H1 (cell line): Measurements from ENCODE around the gene BRD7. TPM values are rescaled to one million over a fixed set of nuclear protein-coding genes. Genes with fewer than 3 reads are reported as not detected.
A peak's percentile ranks its signal among the peaks of the same experiment; 100 is the strongest.

ENCODE experiments used
- CTCF ChIA-PET: fragments of 300-600 bp; sonication (Branson Sonifier 250); formaldehyde crosslinking; loops from one replicate; lab custom pipeline; 2021; ENCODE audit not compliant: partially characterized antibody; lab: Charles Lee
- POLR2A ChIA-PET: fragments of 300-600 bp; sonication (Branson Sonifier 250); formaldehyde crosslinking; loops from one replicate; lab custom pipeline; 2021; ENCODE audit warnings: inconsistent platforms; ENCODE audit not compliant: partially characterized antibody; lab: Charles Lee
- DNase-seq, 2 experiments: peaks; one replicate each; pipeline versions ENCODE4 v3.0.0 to v3.0.0-alpha.2; 2010 to 2022; ENCODE audit warnings: low spot score in 2 of 2, low read depth in 1 of 2, mixed read lengths in 1 of 2
- FAIRE-seq: peaks from 2 replicates; lab custom pipeline; 2011; peaks lifted over from hg19 to GRCh38; lab: Jason Lieb, UNC
- H2AFZ ChIP-seq: 2 replicates; pipeline ENCODE4 v1.8.1; 2012; ENCODE audit warnings: low read length, inconsistent platforms
- H2AK5ac ChIP-seq: 2 replicates; pipeline ENCODE4 v1.6.1; 2013; ENCODE audit warnings: low read depth, low read length
- H2BK120ac ChIP-seq: replicated peaks from 2 replicates; pipeline ENCODE3; 2013; ENCODE audit warnings: low read depth, low read length, inconsistent platforms
- H2BK12ac ChIP-seq: 2 replicates; pipeline ENCODE4 v1.6.1; 2013; ENCODE audit warnings: low read depth, low read length
- H2BK15ac ChIP-seq: 2 replicates; pipeline ENCODE4 v1.6.1; 2013; ENCODE audit warnings: low read length
- H2BK20ac ChIP-seq: 2 replicates; pipeline ENCODE4 v1.6.1; 2013; ENCODE audit warnings: low read length
- H2BK5ac ChIP-seq: 2 replicates; pipeline ENCODE4 v1.6.1; 2013; ENCODE audit warnings: low read depth, low read length
- H3K14ac ChIP-seq: 2 replicates; pipeline ENCODE4 v1.6.1; 2013; ENCODE audit warnings: inconsistent platforms; ENCODE audit not compliant: insufficient read length
- H3K18ac ChIP-seq: 2 replicates; pipeline ENCODE4 v1.6.1; 2013; ENCODE audit warnings: low read length; ENCODE audit errors: extremely low read depth
- H3K23ac ChIP-seq: 2 replicates; pipeline ENCODE4 v1.6.1; 2013; ENCODE audit warnings: inconsistent platforms; ENCODE audit not compliant: insufficient read length
- H3K23me2 ChIP-seq: 2 replicates; pipeline ENCODE4 v1.6.1; 2013; ENCODE audit warnings: low read depth, low read length
- H3K27ac ChIP-seq: 2 replicates; pipeline ENCODE4 v1.6.1; 2011; ENCODE audit warnings: low read depth, low read length, inconsistent platforms
- H3K27me3 ChIP-seq, 4 experiments: replicated peaks in 1 of 4; 1 replicate in 1 of 4; 2 replicates in 3 of 4; pipeline versions ENCODE4 v1.6.1 to v1.8.1; 2011 to 2013; ENCODE audit warnings: low read length in 3 of 4, mild to moderate bottlenecking in 3 of 4, inconsistent platforms in 2 of 4, mixed read lengths in 2 of 4, moderate library complexity in 1 of 4; ENCODE audit not compliant: control insufficient read depth in 3 of 4, insufficient read depth in 3 of 4; ENCODE audit errors: extremely low read depth in 1 of 4
- H3K36me3 ChIP-seq, 4 experiments: 2 replicates each; pipeline versions ENCODE4 v1.6.1 to v1.8.1; 2011 to 2013; ENCODE audit warnings: mild to moderate bottlenecking in 4 of 4, low read length in 3 of 4, moderate library complexity in 2 of 4, control low read depth in 1 of 4, inconsistent platforms in 1 of 4; ENCODE audit not compliant: insufficient read depth in 4 of 4, control insufficient read depth in 2 of 4
- H3K4ac ChIP-seq: replicated peaks from 2 replicates; pipeline ENCODE3; 2013; ENCODE audit warnings: low read length, low read depth, mixed read lengths, inconsistent platforms; ENCODE audit not compliant: insufficient read length
- H3K4me1 ChIP-seq, 4 experiments: replicated peaks in 1 of 4; 1 replicate in 1 of 4; 2 replicates in 3 of 4; pipeline versions ENCODE4 v1.6.1 to v1.8.1; 2011 to 2013; ENCODE audit warnings: low read length in 3 of 4, inconsistent platforms in 2 of 4, mixed read lengths in 1 of 4; ENCODE audit not compliant: insufficient read depth in 4 of 4, control insufficient read depth in 3 of 4
- H3K4me2 ChIP-seq, 2 experiments: 2 replicates each; pipeline versions ENCODE4 v1.6.1 to v1.8.1; 2011 to 2013; ENCODE audit warnings: low read depth in 2 of 2, low read length in 2 of 2, control low read depth in 1 of 2, inconsistent platforms in 1 of 2, mild to moderate bottlenecking in 1 of 2; ENCODE audit not compliant: insufficient read depth in 1 of 2
- H3K4me3 ChIP-seq, 4 experiments: fragments of 200-600, 300-600 bp in 1 of 4; sonication (generic), shearing (Covaris generic), sonication (Bioruptor Twin) in 1 of 4; 2 replicates each; pipeline versions ENCODE4 v1.5.1 to v1.8.1; 2011 to 2016; ENCODE audit warnings: low read length in 4 of 4, low read depth in 3 of 4, control low read depth in 2 of 4, inconsistent platforms in 2 of 4, mild to moderate bottlenecking in 2 of 4, mixed read lengths in 1 of 4, moderate library complexity in 1 of 4; ENCODE audit not compliant: insufficient read depth in 2 of 4; ENCODE audit errors: extremely low read depth in 1 of 4
- H3K56ac ChIP-seq: replicated peaks from 2 replicates; pipeline ENCODE3; 2013; ENCODE audit warnings: low read depth, mild to moderate bottlenecking, mixed read lengths, low read length, inconsistent platforms; ENCODE audit not compliant: insufficient read length
- H3K79me1 ChIP-seq: 2 replicates; pipeline ENCODE4 v1.6.1; 2013; ENCODE audit warnings: low read depth, low read length, control low read depth
- H3K79me2 ChIP-seq, 2 experiments: 2 replicates each; pipeline versions ENCODE4 v1.6.1 to v1.8.1; 2012 to 2013; ENCODE audit warnings: low read length in 2 of 2, mild to moderate bottlenecking in 2 of 2, inconsistent platforms in 1 of 2; ENCODE audit not compliant: insufficient read depth in 2 of 2, control insufficient read depth in 1 of 2
- H3K9ac ChIP-seq, 4 experiments: replicated peaks in 1 of 4; 1 replicate in 1 of 4; 2 replicates in 3 of 4; pipeline versions ENCODE4 v1.6.1 to v1.8.1; 2011 to 2013; ENCODE audit warnings: low read depth in 3 of 4, low read length in 3 of 4, control low read depth in 2 of 4, mild to moderate bottlenecking in 2 of 4, moderate library complexity in 2 of 4, inconsistent platforms in 1 of 4; ENCODE audit errors: extremely low read depth in 1 of 4
- H3K9me3 ChIP-seq, 2 experiments: 2 replicates each; pipeline versions ENCODE4 v1.6.1 to v1.8.1; 2012 to 2013; ENCODE audit warnings: mild to moderate bottlenecking in 2 of 2, moderate library complexity in 2 of 2, control low read depth in 1 of 2, inconsistent platforms in 1 of 2, low read depth in 1 of 2, low read length in 1 of 2, mixed read lengths in 1 of 2; ENCODE audit not compliant: insufficient read depth in 2 of 2
- H4K20me1 ChIP-seq, 2 experiments: replicated peaks in 1 of 2; 2 replicates each; pipeline versions ENCODE3 to v1.8.1; 2011 to 2013; ENCODE audit warnings: inconsistent platforms in 2 of 2, low read length in 2 of 2, mild to moderate bottlenecking in 1 of 2; ENCODE audit not compliant: insufficient read depth in 2 of 2, control insufficient read depth in 1 of 2
- H4K5ac ChIP-seq: 2 replicates; pipeline ENCODE4 v1.6.1; 2013; ENCODE audit warnings: low read length, low read depth, mixed read lengths, inconsistent platforms; ENCODE audit not compliant: insufficient read length
- H4K8ac ChIP-seq: 2 replicates; pipeline ENCODE4 v1.8.0; 2013; ENCODE audit warnings: mild to moderate bottlenecking, moderate library complexity, low read length, inconsistent platforms; ENCODE audit not compliant: insufficient read depth; ENCODE audit errors: extremely low read depth
- H4K91ac ChIP-seq: replicated peaks from 2 replicates; pipeline ENCODE3; 2013; ENCODE audit warnings: low read length, mixed read lengths, inconsistent platforms; ENCODE audit not compliant: insufficient read length
- CBX8 ChIP-seq: fragments of 300-800, 300-1000 bp; sonication (generic); IDR thresholded peaks from 2 replicates; pipeline ENCODE4 v1.7.1; 2016; ENCODE audit warnings: low read depth, low read length, borderline replicate concordance
- JUN ChIP-seq: IDR thresholded peaks from 2 replicates; pipeline ENCODE4 v1.6.1; 2011; ENCODE audit warnings: low read depth, mild to moderate bottlenecking, improper control_type of control experiment, low read length
- JUND ChIP-seq: IDR thresholded peaks from 2 replicates; pipeline ENCODE4 v1.6.1; 2011; ENCODE audit warnings: mild to moderate bottlenecking, improper control_type of control experiment, low read length
- KDM4A ChIP-seq: IDR thresholded peaks from one replicate; pipeline ENCODE4 v1.7.1; 2012; ENCODE audit warnings: low read depth, mild to moderate bottlenecking, moderate library complexity, low read length, inconsistent platforms; ENCODE audit not compliant: severe bottlenecking
- PHF8 ChIP-seq: fragments of 200-600 bp; sonication (generic); conservative IDR thresholded peaks from 2 replicates; pipeline ENCODE4 v1.7.1; 2012; ENCODE audit warnings: low read depth, mild to moderate bottlenecking, inconsistent platforms, low read length, moderate library complexity
- RNF2 ChIP-seq: fragments of 200-900, 300-1000 bp; sonication (generic); IDR thresholded peaks from 2 replicates; pipeline ENCODE4 v1.7.1; 2016; ENCODE audit warnings: borderline replicate concordance, low read depth, mild to moderate bottlenecking, antibody characterized with exemption, low read length; ENCODE audit not compliant: poor library complexity, severe bottlenecking; ENCODE audit errors: missing control alignments
- SP2 ChIP-seq: IDR thresholded peaks from 2 replicates; pipeline ENCODE4 v1.6.1; 2012; ENCODE audit warnings: mild to moderate bottlenecking, low read length, inconsistent platforms
- WGBS, 2 experiments: shearing (Covaris generic) in 1 of 2; methylation state at CpG; one replicate each; pipeline versions ENCODE4 v1.1.6 to v1.1.7; 2013 to 2015; ENCODE audit warnings: low lambda C conversion rate in 2 of 2, mixed read lengths in 2 of 2, inconsistent platforms in 1 of 2, low coverage in 1 of 2, missing lambda C conversion rate in 1 of 2; ENCODE audit not compliant: insufficient replicate concordance in 2 of 2, insufficient coverage in 1 of 2, insufficient read length in 1 of 2; ENCODE audit errors: extremely low coverage in 1 of 2, missing lambda C conversion rate in 1 of 2; 5-methylcytosine and 5-hydroxymethylcytosine counted together
- polyA plus RNA-seq, 7 experiments: library from polyadenylated mRNA; depleted of rRNA in 3 of 7; stranded (reverse) in 5 of 7; unstranded in 2 of 7; fragments of >200 nt in 5 of 7; fragments of 200-250 nt in 2 of 7; gene quantifications; 1 replicate in 5 of 7; 2 replicates in 1 of 7; 4 replicates in 1 of 7; pipeline versions ENCODE4 v1.2.1 to v1.2.3, GENCODE V29; 2011 to 2013; ENCODE audit warnings: missing spikeins in 2 of 7, mixed read lengths in 2 of 7
- total RNA-seq: library from RNA; stranded (reverse); fragmentation: NEBNext Ultra II Directional; extraction: Animal tissue kit (Norgen Biotek cat#: 25700); gene quantifications from 2 replicates; pipeline ENCODE4 v1.2.1, GENCODE V29; 2021
- TF ChIP-seq, protein P1 (sequence below): IDR thresholded peaks from 2 replicates; pipeline ENCODE4 v1.6.1; 2012; ENCODE audit warnings: low read length, inconsistent platforms
- TF ChIP-seq, protein P2 (sequence below): IDR thresholded peaks from 2 replicates; pipeline ENCODE4 v1.6.1; 2012; ENCODE audit warnings: inconsistent platforms

BRD7 gene
- total and polyA plus RNA-seq, 2 of the 8 experiments (the other 6 are each of a cell fraction or from before 2014, with no cell fraction given) = 42.5 to 120 TPM

DNA sequence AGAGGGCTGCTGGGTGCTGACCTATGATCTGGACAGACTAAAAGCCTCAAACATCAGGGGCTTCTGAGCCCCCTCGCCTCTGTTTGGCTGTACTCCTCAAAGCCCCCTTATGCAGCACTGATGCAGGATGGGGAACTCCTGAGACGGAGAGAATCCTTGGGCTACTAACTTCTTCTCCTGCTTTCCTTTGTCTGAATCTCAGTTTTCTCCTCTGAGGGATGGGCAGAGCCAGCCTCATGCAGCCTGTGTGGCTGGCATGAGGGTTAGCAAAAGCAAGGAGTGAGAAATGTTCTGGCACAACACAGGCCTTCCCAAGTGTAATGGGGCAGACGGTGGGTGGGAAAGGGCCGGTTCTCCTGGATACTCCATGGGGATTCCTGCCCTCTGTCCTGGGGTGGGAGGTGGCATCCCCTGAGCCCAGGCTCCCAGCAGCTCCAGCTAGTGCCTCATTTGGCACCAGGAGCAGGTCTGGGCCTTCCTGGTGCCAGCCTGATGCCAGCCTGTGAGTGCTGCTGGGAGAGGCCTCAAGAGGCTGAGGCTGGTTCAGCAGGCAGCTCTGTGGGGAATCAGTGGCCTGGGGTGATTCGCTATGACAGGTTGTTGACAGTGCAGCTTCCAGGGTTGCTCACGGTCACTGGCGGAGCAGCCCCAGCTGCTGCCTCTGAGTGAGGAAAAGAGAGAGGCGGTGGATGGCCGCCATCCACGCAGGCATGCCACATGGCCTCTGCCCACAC, 4.0 kb upstream of the BRD7 start:
- no peaks in the 10 kb centered on the region for H3K9me3 ChIP-seq
- no peak overlapping the region for H2BK20ac ChIP-seq
- 0 out of 2 replicates have a peak overlapping the region, but pooled peaks have one; percentile 12 for H2BK15ac ChIP-seq
- H4K20me1 ChIP-seq = no peaks in the 10 kb centered on the region
- POLR2A ChIA-PET = no interaction called here
- CTCF ChIA-PET = interaction anchor here (0.8 to 6.6 kb wide), 17 partner anchors 10 to 434 kb away, joined by 3 to 31 read pairs (median 5); no protein-coding TSS in a partner anchor
- H3K27ac ChIP-seq = no peak overlapping the region
- H2AFZ ChIP-seq = 0 out of 2 replicates have a peak overlapping the region, but pooled peaks have one; percentile 52
- no peak overlapping the region for H3K4ac ChIP-seq
- H2BK5ac ChIP-seq = no peak overlapping the region
- no peak overlapping the region for H2BK12ac ChIP-seq
- no peak overlapping the region for H3K56ac ChIP-seq
- DNase-seq = no peak
- H3K79me1 ChIP-seq = 0 out of 2 replicates have a peak, but pooled peaks cover 1% of the 10 kb centered on the region
- no peak overlapping the region for H3K18ac ChIP-seq
- peaks cover 4% of the 10 kb centered on the region; the same call in 1 of the 2 replicates for H3K23me2 ChIP-seq
- no peak overlapping the region for H3K4me2 ChIP-seq
- H2BK120ac ChIP-seq = no peak overlapping the region
- no peak overlapping the region for H3K14ac ChIP-seq
- H3K9ac ChIP-seq = no peak overlapping the region
- peaks cover under 1 to 5% of the 10 kb centered on the region in 2 experiments; a peak in 3 of 4 replicates for H3K79me2 ChIP-seq
- no peak for FAIRE-seq
- H3K4me1 ChIP-seq = peaks cover 0 to under 1% (median under 1%) of the 10 kb centered on the region in 4 experiments; a peak in 3 of 7 replicates
- H4K5ac ChIP-seq = no peak overlapping the region
- no peak overlapping the region for H3K4me3 ChIP-seq
- H4K91ac ChIP-seq = no peak overlapping the region
- no peak overlapping the region for H3K23ac ChIP-seq
- H2AK5ac ChIP-seq = no peak overlapping the region
- H3K36me3 ChIP-seq = no peaks in the 10 kb centered on the region
- H4K8ac ChIP-seq = peak overlapping the region; percentile 38; the same call in 1 of the 2 replicates
- WGBS, 2 experiments = 76% methylated on average over 9 of the region's 10 CpGs; no CpG with 5 or more reads in 1 of the 2 experiments
- no peaks in the 10 kb centered on the region for H3K27me3 ChIP-seq
- TF ChIP-seq, protein P1, sequence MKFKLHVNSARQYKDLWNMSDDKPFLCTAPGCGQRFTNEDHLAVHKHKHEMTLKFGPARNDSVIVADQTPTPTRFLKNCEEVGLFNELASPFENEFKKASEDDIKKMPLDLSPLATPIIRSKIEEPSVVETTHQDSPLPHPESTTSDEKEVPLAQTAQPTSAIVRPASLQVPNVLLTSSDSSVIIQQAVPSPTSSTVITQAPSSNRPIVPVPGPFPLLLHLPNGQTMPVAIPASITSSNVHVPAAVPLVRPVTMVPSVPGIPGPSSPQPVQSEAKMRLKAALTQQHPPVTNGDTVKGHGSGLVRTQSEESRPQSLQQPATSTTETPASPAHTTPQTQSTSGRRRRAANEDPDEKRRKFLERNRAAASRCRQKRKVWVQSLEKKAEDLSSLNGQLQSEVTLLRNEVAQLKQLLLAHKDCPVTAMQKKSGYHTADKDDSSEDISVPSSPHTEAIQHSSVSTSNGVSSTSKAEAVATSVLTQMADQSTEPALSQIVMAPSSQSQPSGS = no peak
- no peak for TF ChIP-seq JUND
- TF ChIP-seq SP2 = no peak
- TF ChIP-seq JUN = no peak
- no peak for TF ChIP-seq KDM4A
- TF ChIP-seq CBX8 = no peak
- no peak for TF ChIP-seq RNF2
- TF ChIP-seq, protein P2, sequence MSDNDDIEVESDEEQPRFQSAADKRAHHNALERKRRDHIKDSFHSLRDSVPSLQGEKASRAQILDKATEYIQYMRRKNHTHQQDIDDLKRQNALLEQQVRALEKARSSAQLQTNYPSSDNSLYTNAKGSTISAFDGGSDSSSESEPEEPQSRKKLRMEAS = no peak
- TF ChIP-seq PHF8 = no peak
